Gastrocnemius medialis (tissue), 4 donors: Measurements from ENCODE around the gene JMJD7.

Source experiments
- POLR2A ChIP-seq, 2 donors: fragments of 450-650 bp; IDR thresholded peaks; one replicate each; pipeline ENCODE4 v1.6.1; 2017; ENCODE audit warnings: antibody characterized with exemption in 2 of 2, mild to moderate bottlenecking in 2 of 2, moderate library complexity in 2 of 2
- TF ChIP-seq, protein P1 (sequence below), 5 experiments: fragments of 450-650 bp in 3 of 5; fragments of 200-600 bp in 2 of 5; sonication (generic) in 2 of 5; IDR thresholded peaks in 4 of 5; conservative IDR thresholded peaks in 1 of 5; 1 replicate in 4 of 5; 2 replicates in 1 of 5; pipeline ENCODE4 v1.5.1; 2016 to 2019; ENCODE audit warnings: antibody characterized with exemption in 5 of 5, mild to moderate bottlenecking in 3 of 5, moderate library complexity in 3 of 5

- TF ChIP-seq, protein P1, sequence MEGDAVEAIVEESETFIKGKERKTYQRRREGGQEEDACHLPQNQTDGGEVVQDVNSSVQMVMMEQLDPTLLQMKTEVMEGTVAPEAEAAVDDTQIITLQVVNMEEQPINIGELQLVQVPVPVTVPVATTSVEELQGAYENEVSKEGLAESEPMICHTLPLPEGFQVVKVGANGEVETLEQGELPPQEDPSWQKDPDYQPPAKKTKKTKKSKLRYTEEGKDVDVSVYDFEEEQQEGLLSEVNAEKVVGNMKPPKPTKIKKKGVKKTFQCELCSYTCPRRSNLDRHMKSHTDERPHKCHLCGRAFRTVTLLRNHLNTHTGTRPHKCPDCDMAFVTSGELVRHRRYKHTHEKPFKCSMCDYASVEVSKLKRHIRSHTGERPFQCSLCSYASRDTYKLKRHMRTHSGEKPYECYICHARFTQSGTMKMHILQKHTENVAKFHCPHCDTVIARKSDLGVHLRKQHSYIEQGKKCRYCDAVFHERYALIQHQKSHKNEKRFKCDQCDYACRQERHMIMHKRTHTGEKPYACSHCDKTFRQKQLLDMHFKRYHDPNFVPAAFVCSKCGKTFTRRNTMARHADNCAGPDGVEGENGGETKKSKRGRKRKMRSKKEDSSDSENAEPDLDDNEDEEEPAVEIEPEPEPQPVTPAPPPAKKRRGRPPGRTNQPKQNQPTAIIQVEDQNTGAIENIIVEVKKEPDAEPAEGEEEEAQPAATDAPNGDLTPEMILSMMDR (IDR thresholded peaks at IDR 0.05 in 4 of 5, conservative IDR thresholded peaks at IDR 0.05 in 1 of 5), result no peak
- no peak for TF ChIP-seq POLR2A (IDR thresholded peaks at IDR 0.05)
Observed at GRCh38 chr15:41879321-41879845, 51.5 kb downstream of the JMJD7 start.
